Liver (tissue), 9 donors: ENCODE data around the gene TSPAN17. TPM values are rescaled to one million over a fixed set of nuclear protein-coding genes. Genes with fewer than 3 reads are reported as not detected.

ENCODE experiments used
- DNase-seq: peaks from one replicate; pipeline ENCODE4 v3.0.0-alpha.2; 2017; ENCODE audit warnings: low spot score
- H3K27ac ChIP-seq, 2 donors: one replicate each; pipeline ENCODE4 v1.7.0; 2013; ENCODE audit warnings: inconsistent platforms in 2 of 2, low read length in 2 of 2, control low read depth in 1 of 2, low read depth in 1 of 2, mild to moderate bottlenecking in 1 of 2
- H3K27me3 ChIP-seq, 4 donors: one replicate each; pipeline versions ENCODE4 v1.6.1 to v1.7.0; 2013; ENCODE audit warnings: low read length in 3 of 4, inconsistent platforms in 1 of 4, mild to moderate bottlenecking in 1 of 4, moderate library complexity in 1 of 4; ENCODE audit not compliant: control insufficient read depth in 4 of 4, insufficient read depth in 4 of 4
- H3K36me3 ChIP-seq, 4 donors: one replicate each; pipeline versions ENCODE4 v1.6.1 to v1.7.0; 2013; ENCODE audit warnings: low read length in 3 of 4, mild to moderate bottlenecking in 3 of 4, low read depth in 1 of 4, moderate library complexity in 1 of 4; ENCODE audit not compliant: control insufficient read depth in 4 of 4, insufficient read depth in 3 of 4
- H3K4me1 ChIP-seq, 4 donors: one replicate each; pipeline versions ENCODE4 v1.6.1 to v1.7.0; 2013; ENCODE audit warnings: low read length in 3 of 4, mild to moderate bottlenecking in 3 of 4, moderate library complexity in 1 of 4; ENCODE audit not compliant: control insufficient read depth in 4 of 4, insufficient read depth in 4 of 4
- H3K4me3 ChIP-seq, 3 donors: one replicate each; pipeline versions ENCODE4 v1.6.1 to v1.7.0; 2013; ENCODE audit warnings: low read length in 3 of 3, control low read depth in 1 of 3, low read depth in 1 of 3, mild to moderate bottlenecking in 1 of 3
- H3K9ac ChIP-seq, 2 donors: one replicate each; pipeline ENCODE4 v1.7.0; 2013; ENCODE audit warnings: low read length in 2 of 2, mild to moderate bottlenecking in 2 of 2, moderate library complexity in 2 of 2, control low read depth in 1 of 2, low read depth in 1 of 2
- H3K9me3 ChIP-seq, 4 donors: one replicate each; pipeline versions ENCODE4 v1.6.1 to v1.7.0; 2013; ENCODE audit warnings: low read length in 3 of 4; ENCODE audit not compliant: control insufficient read depth in 4 of 4
- ATF3 ChIP-seq: IDR thresholded peaks from 2 replicates; pipeline ENCODE4 v1.6.1; 2016; ENCODE audit warnings: antibody characterized with exemption
- CTCF ChIP-seq: fragments of 150-350 bp; IDR thresholded peaks from 2 replicates; pipeline ENCODE4 v1.5.1; 2017; ENCODE audit warnings: improper control_type of control experiment, low read depth, low read length; ENCODE audit not compliant: missing input control
- EGR1 ChIP-seq, 2 donors: IDR thresholded peaks; 2 replicates each; pipeline ENCODE4 v1.6.1; 2016 to 2018; ENCODE audit warnings: antibody characterized with exemption in 2 of 2, low read depth in 2 of 2
- FOXA1 ChIP-seq: IDR thresholded peaks from 2 replicates; pipeline ENCODE4 v1.6.1; 2016; ENCODE audit warnings: antibody characterized with exemption
- FOXA2 ChIP-seq: IDR thresholded peaks from 2 replicates; pipeline ENCODE4 v1.6.1; 2016; ENCODE audit warnings: antibody characterized with exemption
- GABPA ChIP-seq, 2 donors: IDR thresholded peaks in 1 of 2; conservative IDR thresholded peaks in 1 of 2; 2 replicates each; pipeline ENCODE4 v1.6.1; 2016; ENCODE audit warnings: antibody characterized with exemption in 2 of 2, mild to moderate bottlenecking in 1 of 2, moderate library complexity in 1 of 2
- HNF4A ChIP-seq, 2 donors: conservative IDR thresholded peaks; 2 replicates each; pipeline ENCODE4 v1.6.1; 2016; ENCODE audit warnings: antibody characterized with exemption in 2 of 2, mild to moderate bottlenecking in 2 of 2
- HNF4G ChIP-seq: IDR thresholded peaks from 2 replicates; pipeline ENCODE4 v1.6.1; 2016; ENCODE audit warnings: antibody characterized with exemption
- JUND ChIP-seq, 2 donors: IDR thresholded peaks; 2 replicates each; pipeline ENCODE4 v1.6.1; 2016; ENCODE audit warnings: antibody characterized with exemption in 2 of 2
- MAX ChIP-seq: IDR thresholded peaks from 2 replicates; pipeline ENCODE4 v1.6.1; 2016; ENCODE audit warnings: antibody characterized with exemption
- NR2F2 ChIP-seq: IDR thresholded peaks from 2 replicates; pipeline ENCODE4 v1.6.1; 2016; ENCODE audit warnings: antibody characterized with exemption
- RAD21 ChIP-seq, 2 donors: IDR thresholded peaks; 2 replicates each; pipeline ENCODE4 v1.6.1; 2016; ENCODE audit warnings: antibody characterized with exemption in 2 of 2, mild to moderate bottlenecking in 2 of 2
- REST ChIP-seq: IDR thresholded peaks from 2 replicates; pipeline ENCODE4 v1.6.1; 2016; ENCODE audit warnings: antibody characterized with exemption, mild to moderate bottlenecking
- RXRA ChIP-seq, 2 donors: IDR thresholded peaks; 2 replicates each; pipeline ENCODE4 v1.6.1; 2017 to 2018; ENCODE audit warnings: antibody characterized with exemption in 2 of 2, mild to moderate bottlenecking in 1 of 2
- SP1 ChIP-seq: IDR thresholded peaks from 2 replicates; pipeline ENCODE4 v1.6.1; 2018; ENCODE audit warnings: antibody characterized with exemption, mild to moderate bottlenecking
- TAF1 ChIP-seq: conservative IDR thresholded peaks from 2 replicates; pipeline ENCODE4 v1.6.1; 2016; ENCODE audit warnings: antibody characterized with exemption, mild to moderate bottlenecking
- YY1 ChIP-seq: IDR thresholded peaks from 2 replicates; pipeline ENCODE4 v1.6.1; 2016; ENCODE audit warnings: antibody characterized with exemption, mild to moderate bottlenecking
- ZBTB33 ChIP-seq: IDR thresholded peaks from 2 replicates; pipeline ENCODE4 v1.6.1; 2016; ENCODE audit warnings: antibody characterized with exemption
- WGBS: extraction: QIAGEN DNeasy Blood & Tissue Kit; methylation state at CpG from one replicate; pipeline ENCODE4 v1.1.7; 2013; 5-methylcytosine and 5-hydroxymethylcytosine counted together
- polyA plus RNA-seq, 2 donors: library from polyadenylated mRNA; stranded (reverse) in 1 of 2; unstranded in 1 of 2; fragments of 200-250 nt in 1 of 2; fragments of >200 nt in 1 of 2; fragmentation: Nextera tagmentation in 1 of 2; extraction: Ambion mirVana in 1 of 2; gene quantifications; one replicate each; pipeline versions ENCODE4 v1.2.1 to v1.2.3, GENCODE V29; 2013 to 2015
- total RNA-seq, 2 donors: library from RNA; depleted of rRNA; stranded (reverse); fragments of >200 nt; gene quantifications; one replicate each; pipeline ENCODE4 v1.2.3, GENCODE V29; 2014
- donor health status: healthy.
- donor health status: healthy.
- donor health status: healthy.
- donor health status: healthy.
- donor health status: healthy.

TSPAN17 gene
- total and polyA plus RNA-seq, 4 donors = 5.7 to 43.4 (median 16.2) TPM

GRCh38 chr5:176658817-176659511 lies 11.7 kb downstream of the TSPAN17 start:
- no peak overlapping the region for H3K9ac ChIP-seq
- DNase-seq = no peak
- peaks cover 2 to 24% (median 18%) of the 10 kb centered on the region in 4 donors for H3K4me1 ChIP-seq

More at GRCh38 chr5:176658817-176659511, 11.7 kb downstream of the TSPAN17 start:
- H3K27ac ChIP-seq = peak overlapping the region; percentile 25 to 81
- H3K4me3 ChIP-seq = peak overlapping the region; percentile 6 to 31 (median 21)
- peaks cover 0 to 2% (median 0%) of the 10 kb centered on the region in 4 donors for H3K36me3 ChIP-seq
- TF ChIP-seq ZBTB33 = no peak
- TF ChIP-seq GABPA (IDR thresholded peaks at IDR 0.05 in 1 of 2, conservative IDR thresholded peaks at IDR 0.05 in 1 of 2) = no peak
- no peak for TF ChIP-seq FOXA1
- no peak for TF ChIP-seq REST
- TF ChIP-seq EGR1 (IDR thresholded peaks at IDR 0.05; ENCODE audit: low read depth in 2 of 2) = no peak
- no peak for TF ChIP-seq NR2F2
- TF ChIP-seq FOXA2 = no peak
- TF ChIP-seq MAX = no peak
- TF ChIP-seq CTCF = no peak
- TF ChIP-seq ATF3 = no peak
- TF ChIP-seq SP1 = no peak
- no peak for TF ChIP-seq RAD21 (IDR thresholded peaks at IDR 0.05)
- no peak for TF ChIP-seq JUND (IDR thresholded peaks at IDR 0.05)
- no peak for TF ChIP-seq TAF1
- no peak for TF ChIP-seq YY1
- TF ChIP-seq HNF4A (conservative IDR thresholded peaks at IDR 0.05) = no peak
- TF ChIP-seq HNF4G = no peak
- TF ChIP-seq RXRA (IDR thresholded peaks at IDR 0.05) = no peak
- no peaks in the 10 kb centered on the region for H3K27me3 ChIP-seq
- 43% methylated on average over 11 of the region's 11 CpGs for WGBS
- no peaks in the 10 kb centered on the region for H3K9me3 ChIP-seq
